Esophagus muscularis mucosa (tissue), 4 donors: ENCODE data around the gene PTTG1IP2. TPM values are rescaled to one million over a fixed set of nuclear protein-coding genes. Genes with fewer than 3 reads are reported as not detected.

Experiments used
- DNase-seq: peaks from one replicate; pipeline ENCODE4 v3.0.0-alpha.2; 2017; ENCODE audit errors: extremely low spot score
- H3K27ac ChIP-seq, 4 donors: fragments of 200-600 bp; sonication (generic); replicated peaks in 1 of 4; 1 replicate in 3 of 4; 2 replicates in 1 of 4; pipeline ENCODE4 v1.5.1; 2016 to 2019; ENCODE audit warnings: mild to moderate bottlenecking in 1 of 4
- H3K27me3 ChIP-seq, 4 donors: fragments of 200-600 bp; sonication (generic); one replicate each; pipeline versions ENCODE4 v1.5.1 to v1.6.0; 2016 to 2019
- H3K36me3 ChIP-seq, 4 donors: fragments of 200-600 bp; sonication (generic); one replicate each; pipeline ENCODE4 v1.5.1; 2016 to 2019
- H3K4me1 ChIP-seq, 4 donors: fragments of 200-600 bp; sonication (generic); one replicate each; pipeline ENCODE4 v1.5.1; 2016 to 2019
- H3K4me3 ChIP-seq, 4 donors: fragments of 200-600 bp; sonication (generic); 1 replicate in 2 of 4; 2 replicates in 2 of 4; pipeline ENCODE4 v1.5.1; 2016 to 2019; ENCODE audit warnings: mild to moderate bottlenecking in 4 of 4, moderate library complexity in 1 of 4
- H3K9me3 ChIP-seq, 4 donors: fragments of 200-600 bp; sonication (generic); 1 replicate in 3 of 4; 2 replicates in 1 of 4; pipeline ENCODE4 v1.5.1; 2016 to 2019
- EP300 ChIP-seq: sonication (generic); formaldehyde crosslinking; IDR thresholded peaks from one replicate; pipeline ENCODE4 v1.6.1; 2017; ENCODE audit warnings: antibody characterized with exemption
- POLR2A ChIP-seq: fragments of 450-650 bp; IDR thresholded peaks from one replicate; pipeline ENCODE4 v1.6.1; 2017; ENCODE audit warnings: antibody characterized with exemption, moderate library complexity, mild to moderate bottlenecking, low read depth
- POLR2AphosphoS5 ChIP-seq, 2 donors: sonication (generic); formaldehyde crosslinking; IDR thresholded peaks; one replicate each; pipeline ENCODE4 v1.6.1; 2017; ENCODE audit warnings: antibody characterized with exemption in 2 of 2
- WGBS: methylation state at CpG from one replicate; pipeline ENCODE4 v1.1.5; 2018; 5-methylcytosine and 5-hydroxymethylcytosine counted together
- intact Hi-C: fragments of 100-400 bp; cut with DNase I; formaldehyde crosslinking; loops from one replicate; pipeline ENCODE4 v1.15.1; 2023
- total RNA-seq, 4 donors: library from RNA; depleted of rRNA; stranded (reverse); fragments of >200 nt; gene quantifications; one replicate each; pipeline versions ENCODE4 v1.1.0 to v1.2.1, GENCODE V29; 2016
- TF ChIP-seq, protein P1 (sequence below), 3 experiments: fragments of 200-600 bp in 2 of 3; fragments of 450-650 bp in 1 of 3; sonication (generic) in 2 of 3; IDR thresholded peaks; one replicate each; pipeline ENCODE4 v1.5.1; 2017 to 2019; ENCODE audit warnings: antibody characterized with exemption in 3 of 3, mild to moderate bottlenecking in 2 of 3, moderate library complexity in 1 of 3

The PTTG1IP2 gene
- not detected for total RNA-seq

GRCh38 chr7:90469554-90469953 lies at the start of gene PTTG1IP2:
Gene PTTG1IP2, plus strand, starts transcription at chr7:90469639. Its CDS starts 148 bp downstream, at chr7:90469787.
- no peak for TF ChIP-seq POLR2A
- Histone ChIP-seq H3K4me1 (no peaks in the 10 kb centered on the region), H3K36me3 (no peaks in the 10 kb centered on the region), H3K4me3 (no peak within 1 kb of the TSS), H3K9me3 (no peaks in the 10 kb centered on the region), H3K27me3 (no peaks in the 10 kb centered on the region), H3K27ac (no peak within 1 kb of the TSS)
- 100% methylated on average over 3 of the region's 4 CpGs for WGBS
- intact Hi-C loops = no loop called here
- no peak for DNase-seq

DNA sequence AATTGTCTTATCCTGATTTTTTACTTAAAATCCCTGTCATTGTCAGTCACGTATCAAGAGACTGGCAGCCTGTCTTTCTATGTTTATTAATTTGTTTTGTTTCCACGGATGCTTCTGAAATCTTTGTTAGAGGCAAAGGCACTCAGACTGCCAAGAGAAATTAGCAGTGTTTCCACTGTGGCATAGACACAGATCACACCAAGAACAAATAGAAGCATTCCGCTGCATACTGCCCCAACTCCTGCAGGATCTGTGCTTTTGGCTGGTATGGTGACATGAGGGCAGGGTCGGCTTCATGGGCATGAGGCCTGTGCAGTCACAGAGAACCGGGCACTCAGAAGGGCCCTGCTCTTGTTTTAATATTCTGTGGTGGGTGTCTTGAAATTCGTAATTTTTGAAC lies 47.8 kb upstream of the PTTG1IP2 start:
- Histone ChIP-seq H3K4me1 (peaks cover 0 to 3% (median 0%) of the 10 kb centered on the region in 4 donors), H3K36me3 (peaks cover 0 to 2% (median 2%) of the 10 kb centered on the region in 4 donors), H3K27ac (no peak overlapping the region), H3K27me3 (no peaks in the 10 kb centered on the region), H3K4me3 (no peak overlapping the region), H3K9me3 (no peaks in the 10 kb centered on the region)
- intact Hi-C loops = loop anchor here (10.0 kb wide), 1 partner anchor 107 kb away; no protein-coding TSS in a partner anchor
- 73% methylated on average over 6 of the region's 6 CpGs for WGBS
- DNase-seq = no peak
- no peak for TF ChIP-seq POLR2A
- no peak for TF ChIP-seq POLR2AphosphoS5 (IDR thresholded peaks at IDR 0.05)
- TF ChIP-seq, protein P1, sequence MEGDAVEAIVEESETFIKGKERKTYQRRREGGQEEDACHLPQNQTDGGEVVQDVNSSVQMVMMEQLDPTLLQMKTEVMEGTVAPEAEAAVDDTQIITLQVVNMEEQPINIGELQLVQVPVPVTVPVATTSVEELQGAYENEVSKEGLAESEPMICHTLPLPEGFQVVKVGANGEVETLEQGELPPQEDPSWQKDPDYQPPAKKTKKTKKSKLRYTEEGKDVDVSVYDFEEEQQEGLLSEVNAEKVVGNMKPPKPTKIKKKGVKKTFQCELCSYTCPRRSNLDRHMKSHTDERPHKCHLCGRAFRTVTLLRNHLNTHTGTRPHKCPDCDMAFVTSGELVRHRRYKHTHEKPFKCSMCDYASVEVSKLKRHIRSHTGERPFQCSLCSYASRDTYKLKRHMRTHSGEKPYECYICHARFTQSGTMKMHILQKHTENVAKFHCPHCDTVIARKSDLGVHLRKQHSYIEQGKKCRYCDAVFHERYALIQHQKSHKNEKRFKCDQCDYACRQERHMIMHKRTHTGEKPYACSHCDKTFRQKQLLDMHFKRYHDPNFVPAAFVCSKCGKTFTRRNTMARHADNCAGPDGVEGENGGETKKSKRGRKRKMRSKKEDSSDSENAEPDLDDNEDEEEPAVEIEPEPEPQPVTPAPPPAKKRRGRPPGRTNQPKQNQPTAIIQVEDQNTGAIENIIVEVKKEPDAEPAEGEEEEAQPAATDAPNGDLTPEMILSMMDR (IDR thresholded peaks at IDR 0.05) = no peak
- no peak for TF ChIP-seq EP300

GRCh38 chr7:90424720-90425119 lies 44.7 kb upstream of the PTTG1IP2 start:
- intact Hi-C loops = loop anchor here (5.0 to 10.0 kb wide), 2 partner anchors 110 to 272 kb away; partner anchors contain the start of gene STEAP1
- TF ChIP-seq POLR2AphosphoS5 (IDR thresholded peaks at IDR 0.05) (no peak), POLR2A (no peak), EP300 (no peak)
- TF ChIP-seq, protein P1 (IDR thresholded peaks at IDR 0.05) = no peak
- Histone ChIP-seq H3K9me3 (no peaks in the 10 kb centered on the region), H3K4me1 (peaks cover 0 to 3% (median 0%) of the 10 kb centered on the region in 4 donors), H3K27me3 (no peaks in the 10 kb centered on the region), H3K36me3 (no peaks in the 10 kb centered on the region), H3K27ac (no peak overlapping the region), H3K4me3 (no peak overlapping the region)
- DNase-seq = no peak
- 88% methylated on average over 3 of the region's 3 CpGs for WGBS

- WGBS = 3% methylated on average over 2 of the region's 2 CpGs
- Histone ChIP-seq H3K4me1 (peaks cover 0 to 3% (median 0%) of the 10 kb centered on the region in 4 donors), H3K27ac (no peak overlapping the region), H3K36me3 (no peaks in the 10 kb centered on the region), H3K9me3 (no peaks in the 10 kb centered on the region), H3K4me3 (no peak overlapping the region), H3K27me3 (no peaks in the 10 kb centered on the region)
- TF ChIP-seq POLR2A (no peak), POLR2AphosphoS5 (IDR thresholded peaks at IDR 0.05) (no peak), EP300 (no peak)
- TF ChIP-seq, protein P1 (IDR thresholded peaks at IDR 0.05) = no peak
- intact Hi-C loops = loop anchor here (5.0 to 10.0 kb wide), 2 partner anchors 111 to 273 kb away; partner anchors contain the start of gene STEAP1
- no peak for DNase-seq
Observed at GRCh38 chr7:90425376-90425775, 44.1 kb upstream of the PTTG1IP2 start.

DNA sequence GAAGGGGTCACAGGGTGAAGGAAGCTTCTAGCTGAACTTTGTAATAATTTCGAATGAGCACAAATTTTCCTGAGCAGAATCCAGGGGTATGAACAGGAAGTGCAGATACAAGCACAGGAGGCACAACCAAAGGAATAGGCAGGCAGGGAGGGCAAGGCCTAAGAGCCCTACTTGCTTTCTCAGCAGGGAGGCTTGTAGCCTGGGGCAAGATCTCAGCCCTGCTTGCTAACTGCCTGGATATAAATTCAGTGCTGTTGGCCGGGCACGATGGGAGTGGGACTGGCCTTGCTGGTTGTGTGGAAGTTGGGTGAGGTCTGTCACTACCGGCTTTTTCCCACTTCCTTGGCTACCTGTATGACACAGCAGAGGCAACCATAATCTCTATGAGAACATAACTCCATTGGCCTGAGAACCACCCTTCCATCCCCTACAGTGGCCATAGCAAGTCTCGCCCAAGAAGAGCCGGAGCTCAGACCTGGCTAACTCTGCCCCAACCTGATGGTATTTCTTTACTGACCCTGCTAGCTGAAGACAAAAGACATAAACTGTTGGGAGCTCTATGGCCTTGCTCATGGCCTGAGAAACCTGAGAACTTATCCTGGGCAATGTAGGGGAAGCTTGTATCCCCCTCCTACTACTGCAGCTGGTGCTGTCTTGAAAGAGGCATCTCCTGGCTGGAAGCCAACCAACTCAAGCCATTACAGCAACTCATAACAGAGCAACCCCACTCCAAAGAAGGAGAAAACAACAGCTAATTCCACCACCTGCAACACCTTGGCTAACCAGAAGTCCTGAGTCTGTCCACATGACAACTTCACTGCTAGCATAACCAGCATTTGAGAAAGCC lies 38.6 kb upstream of the PTTG1IP2 start:
- H3K9me3 ChIP-seq = no peaks in the 10 kb centered on the region
- no peak overlapping the region for H3K4me3 ChIP-seq
- 92% methylated on average over 6 of the region's 6 CpGs for WGBS
- no peak overlapping the region for H3K27ac ChIP-seq
- peaks cover 0 to 6% (median 0%) of the 10 kb centered on the region in 4 donors for H3K36me3 ChIP-seq
- intact Hi-C loops = no loop called here
- no peak for DNase-seq
- no peaks in the 10 kb centered on the region for H3K27me3 ChIP-seq
- no peaks in the 10 kb centered on the region for H3K4me1 ChIP-seq
- no peak for TF ChIP-seq EP300
- TF ChIP-seq, protein P1 (IDR thresholded peaks at IDR 0.05) = no peak
- TF ChIP-seq POLR2AphosphoS5 (IDR thresholded peaks at IDR 0.05) = no peak
- TF ChIP-seq POLR2A = no peak
